GM19372 (cell line): ENCODE results near the gene PISD.
A peak's percentile ranks its signal among the peaks of the same experiment; 100 is the strongest.

Experiments
- ATAC-seq: cut with Tn5 transposase; IDR thresholded peaks from one replicate; pipeline ENCODE4 v1.9.1; 2021; ENCODE audit warnings: mild to moderate bottlenecking, low read depth, moderate library complexity; ENCODE audit not compliant: unreplicated experiment

Gene PISD

DNA sequence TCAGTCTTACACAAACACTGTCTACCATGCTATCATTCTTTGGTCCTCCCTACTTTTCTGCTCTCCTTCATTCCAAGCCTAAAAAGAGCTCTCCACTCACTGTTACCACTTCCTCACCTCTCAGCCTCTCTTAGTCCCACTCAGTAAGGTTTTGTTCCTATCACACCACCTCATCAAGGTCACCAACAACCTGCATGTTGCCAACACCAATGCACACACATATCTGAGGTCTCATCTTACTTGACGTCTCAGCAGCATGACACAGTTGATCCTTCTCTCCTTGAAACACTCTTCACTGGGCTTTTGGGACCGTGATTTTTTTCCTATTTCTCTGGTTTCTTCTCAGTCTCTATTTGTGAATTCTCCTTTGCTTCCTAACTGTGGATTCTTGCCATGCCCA lies 8.1 kb downstream of the PISD start:
- ATAC-seq = no peak

DNA sequence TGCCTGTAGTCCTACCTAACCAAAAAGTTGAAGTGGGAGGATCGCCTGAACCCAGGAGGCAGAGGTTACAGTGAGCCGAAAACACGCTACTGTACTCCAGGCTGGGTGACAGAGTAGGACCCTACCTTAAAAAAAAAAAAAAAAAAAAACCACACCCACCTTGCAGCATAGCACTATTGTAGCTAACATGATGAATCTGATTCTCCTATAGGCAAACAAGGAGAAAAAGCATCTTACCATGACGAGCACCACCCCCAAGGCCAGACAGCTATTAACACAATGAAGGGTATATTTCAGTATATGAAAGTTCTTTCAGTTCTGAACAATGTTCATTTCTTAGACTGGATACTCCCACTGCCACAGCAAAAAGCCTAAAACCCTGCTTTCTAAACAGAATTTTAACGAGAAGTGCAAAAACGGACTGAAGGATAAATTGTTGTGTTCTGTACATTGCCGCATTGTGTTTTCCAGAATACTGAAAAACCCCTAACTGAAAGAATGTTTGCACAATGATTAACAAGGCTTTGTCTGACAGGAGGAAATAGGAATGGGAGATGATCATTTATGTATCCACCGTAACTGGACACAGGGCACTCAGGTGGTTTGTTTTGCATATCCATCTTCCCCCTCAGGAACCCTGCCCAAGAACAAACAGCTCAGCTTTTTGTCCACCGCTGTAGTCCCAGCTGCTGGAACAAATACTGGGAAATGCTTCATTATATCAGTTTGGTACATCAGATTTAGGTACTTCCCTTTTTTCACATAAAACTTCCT lies 8.9 kb downstream of the PISD start:
- ATAC-seq = no peak

DNA sequence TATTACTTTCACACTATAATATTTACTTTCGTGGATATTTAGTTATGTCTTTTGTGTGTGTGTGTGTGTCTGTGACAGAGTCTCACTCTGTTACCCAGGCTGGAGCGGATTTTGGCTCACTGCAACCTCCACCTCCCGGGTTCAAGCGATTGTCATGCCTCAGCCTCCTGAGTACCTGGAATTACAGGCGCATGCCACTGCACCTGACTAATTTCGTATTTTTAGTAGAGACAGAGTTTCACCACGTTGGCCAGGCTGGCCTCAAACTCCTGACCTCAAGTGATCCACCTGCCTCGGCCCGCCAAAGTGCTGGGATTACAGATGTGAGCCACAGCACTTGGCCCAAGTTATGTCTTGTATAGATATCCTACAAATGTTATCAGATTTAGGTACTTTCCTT lies 9.9 kb downstream of the PISD start:
- no peak for ATAC-seq

DNA sequence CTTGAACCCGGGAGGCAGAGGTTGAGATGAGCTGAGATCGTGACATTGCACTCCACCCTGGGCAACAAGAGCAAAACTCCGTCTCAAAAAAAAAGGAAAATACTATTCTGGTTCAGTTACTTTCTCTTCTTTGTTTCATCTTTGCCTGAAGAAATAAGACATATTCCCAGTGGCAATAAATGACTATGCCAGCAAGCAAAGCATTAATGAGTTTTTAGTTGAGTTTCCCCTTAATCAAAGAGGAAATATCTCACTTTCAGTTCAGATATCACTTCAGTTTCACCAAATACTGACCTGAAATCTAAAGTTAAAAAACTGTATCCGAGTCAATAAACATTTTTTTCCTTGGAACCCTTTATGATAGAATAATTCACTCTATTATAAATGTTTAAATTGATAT lies 10.4 kb downstream of the PISD start:
- ATAC-seq = no peak

DNA sequence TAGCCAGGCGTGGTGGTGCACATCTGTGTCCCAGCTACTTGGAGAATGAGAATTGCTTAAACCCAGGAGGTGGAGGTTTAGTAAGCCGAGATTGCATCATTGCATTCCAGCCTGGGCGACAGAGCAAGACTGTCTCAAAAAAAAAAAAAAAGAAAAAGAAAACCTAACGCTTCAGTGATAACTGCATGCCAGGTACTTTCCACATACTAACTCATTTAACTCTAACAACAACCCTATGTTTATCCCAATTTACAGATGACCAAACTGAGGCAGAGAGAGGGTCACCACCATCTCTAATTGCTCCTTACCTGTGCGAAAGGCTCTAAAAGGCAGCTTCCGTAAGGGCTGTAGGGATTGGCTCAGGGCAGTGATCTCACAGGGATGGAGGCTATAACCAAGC lies 11.6 kb downstream of the PISD start:
- ATAC-seq = no peak

DNA sequence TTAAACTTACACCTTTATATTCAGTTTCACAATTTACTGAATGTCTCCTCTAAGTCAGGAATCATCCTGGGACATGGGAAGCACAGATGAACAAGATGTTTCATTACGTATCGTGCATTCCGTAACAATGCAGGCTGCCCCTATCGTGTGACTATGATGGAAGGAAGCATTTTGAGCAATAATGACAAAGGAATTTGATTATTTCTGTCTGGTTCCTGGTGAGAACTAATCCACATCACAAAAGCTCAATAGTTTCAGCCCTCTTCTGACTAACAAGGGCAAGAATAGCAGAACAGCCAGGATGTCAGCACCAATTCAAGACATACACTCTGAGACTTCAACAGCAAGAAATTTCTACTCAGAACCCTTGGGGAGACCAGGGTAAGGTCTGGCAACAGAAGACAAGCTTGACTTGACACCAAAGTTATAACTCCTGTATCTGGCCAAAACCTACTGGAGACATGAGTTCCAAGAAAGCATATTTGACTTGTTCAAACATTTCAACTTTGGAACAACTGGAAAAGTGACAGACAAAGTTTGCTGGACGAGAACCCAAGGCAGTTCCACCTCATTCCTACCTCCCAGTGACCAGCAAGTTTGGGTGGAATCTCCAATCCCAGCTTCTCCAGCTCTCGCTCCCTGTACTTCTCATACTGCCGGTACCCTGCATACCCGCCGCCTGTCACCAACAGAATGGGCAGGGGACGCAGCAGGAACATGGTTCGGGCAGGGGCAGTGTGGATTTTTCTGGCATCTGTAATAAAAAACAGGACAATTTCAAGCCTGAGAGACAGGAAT lies 14.3 kb downstream of the PISD start:
- ATAC-seq = no peak

DNA sequence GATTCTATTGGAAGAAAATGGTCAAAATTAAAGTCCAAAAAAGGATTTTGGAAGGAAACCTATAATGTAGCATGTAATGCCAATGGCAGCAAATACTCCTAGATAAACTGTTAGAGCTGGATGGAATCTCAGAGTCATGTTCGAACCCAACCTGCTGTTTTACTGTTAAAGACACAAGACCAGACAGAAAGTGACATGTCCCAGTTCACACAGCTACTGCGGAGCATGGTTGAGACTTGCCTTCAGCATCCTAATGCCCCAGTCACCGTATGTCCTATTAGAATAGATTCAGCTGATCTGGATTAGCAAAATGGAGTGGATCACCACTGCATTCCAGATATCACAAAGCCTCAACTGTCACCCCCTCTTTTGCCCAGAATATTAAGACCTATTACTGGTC lies 14.9 kb downstream of the PISD start:
- no peak for ATAC-seq

DNA sequence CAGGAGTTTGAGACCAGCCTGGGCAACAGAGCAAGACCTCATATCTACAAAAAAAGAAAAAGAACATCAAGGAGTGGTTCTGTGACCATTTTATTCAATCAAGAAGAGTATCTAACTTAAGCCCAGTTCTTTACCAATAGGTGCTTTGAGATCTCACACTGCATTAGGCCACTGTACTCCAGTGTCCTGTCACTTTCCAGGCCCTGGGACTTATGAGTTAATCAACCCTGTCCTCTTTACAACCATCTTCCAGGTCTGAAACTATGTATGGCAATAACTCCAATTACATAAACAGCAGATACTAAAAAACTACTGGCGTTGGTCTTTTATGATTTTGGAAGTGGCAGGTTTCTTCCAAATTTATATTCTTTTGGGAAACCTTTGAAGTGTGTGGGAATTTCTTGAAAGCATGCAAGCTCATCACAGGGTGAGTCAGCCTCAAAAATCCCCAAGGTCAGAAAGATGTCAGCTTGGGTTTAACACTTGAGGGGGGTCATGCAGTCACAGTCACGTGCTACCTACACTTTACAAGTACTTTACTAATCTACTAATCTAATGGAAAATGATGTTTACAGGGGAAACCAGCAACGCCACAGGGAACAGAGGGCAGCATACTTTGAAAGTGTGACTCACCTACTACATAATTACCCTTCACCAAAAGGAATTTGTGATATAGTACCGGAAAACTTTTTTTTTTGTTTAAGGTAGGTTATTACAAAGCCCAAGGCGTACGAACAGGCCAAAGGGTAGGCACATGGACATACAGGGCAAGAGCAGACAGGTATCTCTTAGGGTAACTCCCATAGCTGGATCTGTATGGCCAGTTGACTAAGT lies 15.6 kb downstream of the PISD start:
- no peak for ATAC-seq

DNA sequence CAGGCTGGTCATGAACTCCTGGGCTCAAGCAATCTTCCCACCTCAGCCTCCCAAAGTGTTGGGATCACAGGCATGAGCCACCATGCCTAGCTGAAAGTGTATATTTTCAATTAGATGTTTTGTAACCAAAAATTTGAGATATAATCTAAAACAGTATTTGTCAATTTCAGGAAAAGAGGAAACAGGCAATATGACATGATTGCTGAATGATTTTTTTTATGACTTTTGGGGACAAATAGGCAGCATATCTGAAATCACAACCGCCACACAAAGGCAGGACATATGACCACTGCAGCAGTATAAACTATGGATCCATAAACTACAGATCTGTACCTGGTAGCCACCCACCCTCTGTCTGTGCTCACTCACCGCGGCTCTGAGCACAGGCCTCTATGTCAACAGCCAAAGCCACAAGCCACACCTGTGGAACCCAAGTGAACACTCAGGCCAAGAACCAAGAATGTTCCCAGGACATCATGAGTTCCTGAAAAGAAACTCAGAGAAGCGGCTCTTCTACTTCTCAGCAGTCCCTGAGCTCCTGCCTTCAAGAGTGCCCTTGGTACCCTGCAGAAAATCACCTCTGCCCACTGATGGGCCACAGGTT lies 22.5 kb downstream of the PISD start:
- no peak for ATAC-seq

DNA sequence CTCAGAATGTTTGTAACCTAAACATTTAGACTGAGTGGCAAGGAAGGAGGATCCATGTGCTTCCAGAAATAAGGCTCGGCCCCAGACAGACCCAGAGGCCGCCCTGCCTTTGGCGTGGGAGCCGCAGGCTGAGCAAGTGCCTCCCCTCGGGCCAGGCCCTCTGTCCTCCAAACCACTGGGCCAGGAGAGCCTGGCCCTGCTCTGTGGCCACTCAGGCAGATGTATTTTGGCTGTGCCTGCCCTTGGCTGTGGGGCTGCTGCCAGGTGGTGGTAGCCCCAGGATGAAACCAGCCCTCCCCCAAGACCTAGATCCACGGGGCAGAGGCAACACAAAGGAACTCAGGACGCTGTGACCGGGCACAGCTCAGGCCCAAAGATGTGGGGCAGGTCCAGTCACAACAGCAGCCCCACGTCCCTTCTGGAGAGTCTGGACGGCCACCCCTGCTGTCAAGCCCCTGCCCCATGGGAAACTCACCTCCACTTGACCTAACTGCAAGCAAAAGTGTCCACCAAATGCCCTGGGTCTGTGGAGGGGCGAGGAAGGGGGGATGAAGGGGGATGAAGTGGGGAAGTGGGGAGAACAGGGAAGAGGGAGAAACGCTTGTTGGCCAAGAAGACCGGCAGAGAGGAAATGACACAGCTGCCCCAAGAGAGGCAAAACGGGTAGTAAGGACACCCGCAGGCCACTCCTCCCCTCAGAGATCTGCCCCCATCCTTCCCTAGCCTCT lies 24.0 kb downstream of the PISD start:
- ATAC-seq = no peak

DNA sequence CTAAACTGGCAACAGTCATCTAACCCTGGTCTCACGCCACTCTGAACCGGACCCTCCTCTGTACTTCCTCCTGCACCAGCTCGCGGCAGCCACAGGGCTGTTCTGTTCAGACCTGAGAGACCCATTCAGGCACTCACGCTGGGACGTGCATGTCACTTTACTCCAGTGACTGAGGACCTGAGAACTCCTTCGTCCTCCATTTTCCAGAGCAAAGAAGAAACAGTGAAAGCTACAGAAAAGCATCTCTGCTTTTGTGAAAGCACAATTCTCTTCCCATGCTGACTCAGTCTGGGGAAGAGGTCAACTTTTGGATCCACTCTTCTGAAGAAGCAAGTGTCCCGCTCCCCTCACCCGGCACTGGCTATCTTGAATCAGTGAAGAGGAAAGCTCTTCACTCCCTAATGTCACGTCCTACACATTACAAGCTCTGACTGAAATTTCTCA lies 24.5 kb downstream of the PISD start:
- peak; percentile 60 for ATAC-seq

DNA sequence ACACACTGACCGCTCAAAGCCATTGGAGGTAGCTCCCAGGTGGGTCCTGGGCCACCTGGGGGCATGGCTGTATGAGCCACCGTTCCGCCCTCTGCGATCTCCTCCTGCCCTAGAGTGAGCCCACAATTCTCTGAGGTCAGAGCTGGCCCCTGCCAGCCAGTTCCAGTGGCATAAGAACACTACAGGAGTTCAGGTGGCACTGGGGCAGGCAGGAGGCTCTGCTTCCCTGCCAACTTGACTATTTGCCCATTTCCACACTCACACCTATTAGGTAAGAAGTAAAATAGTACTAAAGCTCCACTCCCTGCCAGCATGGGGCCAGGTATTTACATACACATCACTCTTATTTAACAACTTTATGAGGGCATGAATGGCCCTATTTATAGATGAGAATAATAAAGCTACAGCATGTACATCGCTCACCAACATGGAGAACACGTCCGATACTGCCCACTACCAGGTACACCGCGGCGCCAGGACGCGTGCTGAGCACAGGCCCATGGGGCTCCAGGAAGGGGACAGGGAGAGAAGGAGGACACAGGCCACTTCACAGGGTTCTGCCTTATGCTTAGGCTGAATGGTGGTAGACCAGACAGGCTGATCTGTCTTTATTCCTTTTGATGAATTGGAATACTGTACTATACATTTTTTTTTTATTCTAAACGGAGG lies 26.2 kb downstream of the PISD start:
- ATAC-seq = no peak

DNA sequence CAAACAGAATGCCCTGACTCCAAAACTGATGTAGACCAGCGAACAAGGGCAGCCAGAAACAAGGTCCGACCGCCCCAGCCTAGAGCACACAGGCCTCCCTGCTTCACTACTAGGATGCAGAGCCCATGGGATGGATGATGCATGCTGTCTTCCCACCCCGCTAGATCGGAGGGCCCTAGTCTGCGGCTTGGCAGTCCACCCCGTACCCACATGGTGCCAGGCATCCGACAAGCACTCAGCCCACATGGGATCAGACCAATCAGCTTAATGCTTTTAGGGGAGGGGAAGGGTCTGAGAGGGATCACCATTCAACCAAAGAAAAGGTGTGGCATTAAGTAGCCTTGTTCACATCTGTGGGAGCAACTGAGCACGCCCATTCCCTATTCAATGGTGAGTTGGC lies 30.6 kb downstream of the PISD start:
- no peak for ATAC-seq

DNA sequence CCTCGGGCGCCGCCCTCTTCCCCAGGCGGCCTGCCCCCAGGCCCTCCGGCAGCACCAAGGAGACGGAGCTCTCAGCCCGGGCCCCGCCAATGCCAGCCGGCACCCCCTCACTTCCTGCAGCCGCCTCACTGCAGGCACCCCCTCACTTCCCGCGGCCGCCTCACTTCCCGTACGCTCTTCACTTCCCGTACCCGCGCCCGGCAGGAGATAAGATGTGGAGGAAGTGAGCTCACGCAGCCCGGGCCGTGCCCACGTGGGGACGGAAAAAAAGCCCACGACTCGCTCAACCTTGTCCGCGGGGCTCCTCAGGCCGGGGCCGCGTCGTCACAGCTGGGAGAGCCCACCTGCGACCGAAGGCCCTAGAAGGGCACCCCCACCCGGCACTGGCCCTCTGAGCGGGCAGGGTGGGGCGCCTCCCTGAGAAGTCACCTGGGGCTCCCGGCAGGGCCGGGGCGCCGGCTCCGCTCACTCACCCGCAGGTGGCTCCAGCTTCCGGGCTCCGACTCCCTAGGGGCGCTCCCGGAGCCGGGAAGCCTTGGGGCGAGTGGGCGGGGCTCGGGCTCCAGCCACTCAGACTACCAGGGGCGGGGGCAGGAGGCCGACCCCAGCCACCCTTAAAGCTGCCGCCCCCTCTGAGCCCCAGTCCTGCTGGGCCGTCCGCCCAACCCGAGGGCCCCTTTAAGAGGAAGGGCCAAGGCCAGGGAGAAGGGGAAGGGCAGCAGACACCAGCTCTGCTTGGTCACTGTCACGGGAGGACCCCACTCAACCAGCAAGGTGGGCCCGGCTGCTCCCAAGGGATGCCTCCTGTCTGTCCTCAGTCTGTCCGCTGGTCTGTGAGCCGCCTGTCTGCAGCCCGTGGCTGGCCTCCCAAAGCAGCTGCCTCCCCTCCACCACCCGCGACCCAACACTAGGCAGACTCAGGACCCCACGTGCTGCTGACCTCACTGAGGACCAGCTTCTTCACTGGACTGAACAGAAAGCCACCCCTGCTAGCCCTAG lies 31.4 kb downstream of the PISD start:
- peak; percentile 48 for ATAC-seq

DNA sequence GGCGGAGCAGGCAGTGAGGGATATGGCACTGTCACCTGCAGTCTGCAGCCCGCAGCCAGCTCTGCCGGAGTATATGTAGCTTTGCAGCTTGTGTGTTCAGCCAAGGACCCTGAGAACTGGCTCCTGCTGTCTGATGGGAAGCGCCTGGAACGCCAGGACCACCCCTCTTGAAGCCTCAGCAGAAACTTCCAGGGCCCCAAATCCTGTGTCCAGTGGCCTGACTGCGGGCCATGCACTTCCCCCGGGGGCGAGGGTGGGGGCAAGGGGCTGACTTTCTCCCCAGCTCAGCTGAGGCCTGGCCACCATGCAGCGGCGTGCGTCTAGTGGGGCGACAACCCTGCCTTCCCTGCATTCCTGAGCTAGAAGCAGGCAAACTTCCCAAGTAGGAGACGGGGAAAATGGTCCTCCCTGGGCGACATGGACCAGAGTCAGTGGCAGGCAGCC lies 32.3 kb downstream of the PISD start:
- no peak for ATAC-seq

DNA sequence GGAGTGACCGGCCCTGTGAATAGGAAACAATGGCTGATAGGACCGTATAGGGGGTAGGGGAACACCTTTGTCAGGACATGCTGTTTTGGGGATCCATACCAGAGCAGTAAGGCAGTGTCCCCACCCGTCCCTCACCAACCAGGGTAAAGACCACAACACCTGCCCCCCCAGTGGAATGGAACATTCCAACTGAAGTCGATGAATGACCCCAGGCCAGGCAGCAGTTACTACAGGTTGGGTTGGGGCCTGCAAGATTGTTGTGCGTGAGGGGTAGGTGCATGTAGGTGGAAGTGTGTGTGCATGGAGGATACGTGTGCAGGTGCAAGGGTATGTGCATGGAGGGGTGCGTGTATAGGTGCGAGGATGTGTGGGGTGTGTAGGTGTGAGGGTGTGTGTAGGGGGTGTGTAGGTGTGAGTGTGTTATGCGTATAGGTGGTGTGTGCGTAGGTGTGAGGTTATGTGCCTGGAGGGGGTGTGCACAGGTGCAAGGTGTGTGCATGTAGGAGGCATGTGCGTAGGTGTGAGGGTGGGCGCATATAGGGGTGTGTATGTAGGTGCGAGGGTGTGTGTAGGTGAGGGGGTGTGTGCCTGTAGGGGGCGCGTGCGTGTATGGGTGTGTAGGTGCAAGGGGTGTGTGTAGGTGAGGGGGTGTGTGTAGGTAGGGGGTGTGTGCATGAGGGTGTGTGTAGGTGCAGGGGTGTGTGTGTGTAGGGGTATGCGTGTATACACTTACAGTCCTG lies 32.9 kb downstream of the PISD start:
- no peak for ATAC-seq

DNA sequence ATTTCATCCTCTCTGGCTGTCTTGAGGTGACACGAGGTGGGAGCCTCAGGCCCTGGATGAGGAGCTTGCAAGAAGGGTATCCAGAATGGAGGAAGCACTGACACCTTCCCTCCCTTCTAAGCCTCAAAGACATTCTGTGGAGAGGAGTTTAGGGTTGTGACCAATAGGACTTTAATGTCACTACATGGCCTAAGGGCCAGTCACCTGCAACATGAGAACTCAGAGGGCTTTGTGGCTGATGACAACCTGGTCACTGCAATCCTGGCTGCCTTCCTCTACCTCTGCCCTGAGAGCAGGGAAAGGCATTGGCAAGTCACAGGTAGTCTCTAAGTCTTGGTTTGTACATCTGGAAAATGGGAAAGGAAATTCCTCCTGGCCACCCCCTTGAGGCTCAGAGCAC lies 33.7 kb downstream of the PISD start:
- ATAC-seq = no peak
